ENCODE measurements around the gene FNDC8.
"Not testable (repeated sequence)": the region's sequence is repeated elsewhere in the genome, so short reads cannot be mapped to it uniquely, and the experiment has no call there.

Gene FNDC8

GRCh38 chr17:35146214-35146833 lies 24.9 kb downstream of the FNDC8 start:
- DNase-seq, result no peak

GRCh38 chr17:35147375-35147905 lies 26.0 kb downstream of the FNDC8 start, which contains the start of gene UNC45B:
TSS of gene UNC45B (plus strand) at chr17:35147817. CDS start at chr17:35148264, 447 bp downstream.
- no peak for DNase-seq

DNA sequence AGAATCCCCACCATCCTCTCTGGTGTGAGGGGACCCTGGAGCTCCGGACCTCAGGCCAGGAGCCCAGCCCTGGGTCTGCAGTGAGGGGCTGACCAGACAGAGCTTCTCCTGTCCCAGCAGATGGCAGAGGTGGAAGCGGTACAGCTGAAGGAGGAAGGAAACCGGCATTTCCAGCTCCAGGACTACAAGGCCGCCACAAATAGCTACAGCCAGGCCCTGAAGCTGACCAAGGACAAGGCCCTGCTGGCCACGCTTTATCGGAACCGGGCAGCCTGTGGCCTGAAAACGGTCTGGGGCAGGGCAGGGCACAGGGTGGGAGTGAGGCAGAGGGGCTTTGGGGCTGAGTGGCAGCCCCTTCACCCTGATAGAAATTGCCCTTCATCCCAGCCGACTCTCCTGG lies 26.7 kb downstream of the FNDC8 start:
- no peak for DNase-seq

DNA sequence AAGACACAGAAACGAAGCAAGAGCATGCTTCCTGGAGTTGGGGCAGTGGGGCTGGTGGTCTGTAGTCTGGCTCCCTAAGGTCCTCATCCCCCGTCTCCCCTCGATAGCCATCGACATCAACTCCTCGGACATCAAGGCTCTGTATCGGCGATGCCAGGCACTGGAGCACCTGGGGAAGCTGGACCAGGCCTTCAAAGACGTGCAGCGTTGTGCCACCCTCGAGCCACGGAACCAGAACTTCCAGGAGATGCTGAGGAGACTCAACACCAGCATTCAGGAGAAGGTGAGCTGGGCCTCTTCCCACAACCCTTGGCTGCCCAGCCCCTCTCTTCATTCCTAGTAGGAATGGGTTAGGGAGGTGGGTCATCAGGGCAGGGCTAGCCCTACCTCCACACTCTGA lies 28.5 kb downstream of the FNDC8 start:
- no peak for DNase-seq

DNA sequence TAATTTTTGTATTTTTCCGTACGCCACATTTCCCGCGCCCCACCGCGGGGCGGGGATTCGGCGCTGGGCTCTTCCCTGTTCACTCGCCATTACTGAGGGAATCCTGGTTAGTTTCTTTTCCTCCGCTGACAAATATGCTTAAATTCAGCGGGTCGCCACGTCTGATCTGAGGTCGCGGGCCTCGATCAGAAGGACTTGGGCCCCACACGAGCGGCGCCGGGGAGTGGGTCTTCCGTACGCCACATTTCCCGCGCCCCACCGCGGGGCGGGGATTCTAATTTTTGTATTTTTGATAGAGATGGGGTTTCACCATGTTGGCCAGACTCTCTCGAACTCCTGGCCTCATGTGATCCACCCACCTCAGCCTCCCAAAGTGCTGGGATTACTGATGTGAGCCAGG lies 29.7 kb downstream of the FNDC8 start:
- not testable (repeated sequence) for DNase-seq

DNA sequence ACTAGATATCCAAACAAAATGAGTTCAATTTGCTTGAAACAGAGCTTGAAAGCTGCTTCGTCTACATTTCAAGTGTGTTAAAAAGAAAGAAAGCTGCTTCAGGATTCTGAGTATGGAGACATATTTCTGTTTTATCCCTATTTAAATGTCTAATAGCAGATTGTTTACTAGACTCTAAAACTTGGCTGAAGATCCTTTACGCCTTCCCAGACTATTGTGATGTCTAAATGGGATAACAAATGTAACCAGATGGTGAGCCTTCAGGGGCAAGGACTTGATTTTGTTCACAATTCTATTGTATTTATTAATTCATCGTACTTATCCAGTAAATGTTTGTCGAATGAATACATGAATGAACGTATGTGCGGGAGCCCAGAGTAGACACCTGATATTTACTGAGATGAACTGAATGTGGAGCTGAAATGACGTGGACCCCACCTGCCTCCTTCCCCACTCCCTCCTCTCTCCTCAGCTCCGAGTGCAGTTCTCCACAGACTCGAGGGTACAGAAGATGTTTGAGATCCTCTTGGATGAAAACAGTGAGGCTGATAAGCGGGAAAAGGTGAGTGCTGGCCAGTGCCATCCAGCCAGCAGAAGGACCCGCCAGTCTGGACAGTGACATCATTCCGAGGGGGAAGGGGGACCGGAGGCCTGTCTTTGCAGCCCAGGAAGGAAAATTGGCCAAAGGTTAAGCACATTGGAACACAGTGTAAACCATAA lies 31.2 kb downstream of the FNDC8 start:
- DNase-seq, result no peak

DNA sequence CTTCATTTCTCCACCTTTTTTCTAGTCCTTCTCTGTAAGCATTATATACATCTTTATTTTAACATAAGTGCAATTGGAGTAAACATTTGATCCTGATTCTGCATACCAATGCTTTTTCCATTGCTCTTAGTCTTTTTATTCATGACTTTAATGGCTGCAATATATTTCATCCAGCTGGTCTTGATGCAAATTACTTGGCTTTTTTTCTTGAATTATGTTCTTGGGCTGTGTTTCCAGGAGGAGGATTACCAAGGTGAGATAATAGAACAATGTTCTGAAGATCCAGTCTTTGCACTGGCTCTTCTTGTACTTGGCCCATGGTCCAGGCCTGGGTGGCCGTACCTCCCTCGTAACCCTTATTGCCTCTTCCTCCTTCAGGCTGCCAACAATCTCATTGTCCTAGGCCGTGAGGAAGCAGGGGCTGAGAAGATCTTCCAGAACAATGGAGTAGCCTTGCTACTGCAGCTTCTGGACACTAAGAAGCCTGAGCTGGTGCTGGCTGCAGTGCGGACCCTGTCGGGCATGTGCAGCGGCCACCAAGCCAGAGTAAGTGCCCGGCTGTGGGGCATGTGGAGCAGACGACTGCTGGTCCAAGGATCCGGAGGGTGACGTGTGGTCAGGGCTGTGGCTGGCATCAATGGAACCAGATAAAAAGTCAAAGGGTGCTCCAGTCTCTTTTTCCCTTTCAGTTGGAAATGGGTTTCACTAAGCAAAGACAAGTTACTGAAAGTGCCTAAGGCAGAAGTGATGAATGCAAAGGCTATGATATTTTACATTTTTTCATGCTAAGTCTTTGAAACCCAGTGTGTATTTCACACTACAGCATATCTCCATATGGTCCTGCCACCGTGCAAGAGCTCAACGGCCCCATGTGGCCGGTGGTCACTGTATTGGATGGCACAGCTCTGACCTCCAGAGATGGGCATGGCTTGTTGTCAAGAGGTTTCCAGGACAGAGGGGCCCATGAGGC lies 33.1 kb downstream of the FNDC8 start:
- no peak for DNase-seq

DNA sequence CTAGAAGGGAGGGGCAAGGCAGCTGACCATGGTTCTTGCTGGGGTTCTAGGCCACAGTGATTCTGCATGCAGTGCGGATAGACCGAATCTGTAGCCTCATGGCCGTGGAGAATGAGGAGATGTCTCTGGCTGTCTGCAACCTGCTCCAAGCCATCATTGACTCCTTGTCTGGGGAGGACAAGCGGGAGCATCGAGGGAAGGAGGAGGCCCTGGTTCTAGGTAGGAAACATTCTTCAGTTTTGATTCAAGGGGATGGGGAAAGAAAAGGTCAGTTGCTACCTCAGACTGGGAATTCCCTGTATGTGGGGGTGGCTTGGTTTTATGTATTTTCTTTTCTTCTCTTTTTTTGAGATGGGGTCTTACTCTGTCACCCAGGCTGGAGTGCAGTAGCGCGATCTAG lies 33.8 kb downstream of the FNDC8 start:
- DNase-seq, result no peak

DNA sequence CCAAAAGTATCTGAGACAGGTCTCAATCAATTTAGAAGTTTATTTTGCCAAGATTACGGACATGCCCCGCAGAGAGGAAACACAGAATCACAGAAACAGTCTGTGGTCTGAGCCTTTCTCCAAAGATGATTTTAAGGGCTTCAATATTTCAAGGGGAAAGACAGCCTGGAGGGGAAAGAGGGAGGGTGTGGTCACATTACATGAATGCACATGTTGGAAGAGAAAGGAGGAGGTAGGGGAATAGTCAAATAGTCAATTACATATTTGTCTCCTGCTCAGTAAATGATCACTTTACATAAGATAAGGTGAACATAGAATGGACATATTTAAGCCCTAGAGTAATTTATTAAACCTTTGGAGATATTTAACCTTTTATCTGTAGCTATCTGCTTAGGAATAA lies 38.5 kb downstream of the FNDC8 start:
- no peak for DNase-seq

- no peak for DNase-seq
Observed at GRCh38 chr17:35160354-35161201, 39.2 kb downstream of the FNDC8 start.

GRCh38 chr17:35161281-35161761 lies 39.9 kb downstream of the FNDC8 start:
- DNase-seq, result no peak

DNA sequence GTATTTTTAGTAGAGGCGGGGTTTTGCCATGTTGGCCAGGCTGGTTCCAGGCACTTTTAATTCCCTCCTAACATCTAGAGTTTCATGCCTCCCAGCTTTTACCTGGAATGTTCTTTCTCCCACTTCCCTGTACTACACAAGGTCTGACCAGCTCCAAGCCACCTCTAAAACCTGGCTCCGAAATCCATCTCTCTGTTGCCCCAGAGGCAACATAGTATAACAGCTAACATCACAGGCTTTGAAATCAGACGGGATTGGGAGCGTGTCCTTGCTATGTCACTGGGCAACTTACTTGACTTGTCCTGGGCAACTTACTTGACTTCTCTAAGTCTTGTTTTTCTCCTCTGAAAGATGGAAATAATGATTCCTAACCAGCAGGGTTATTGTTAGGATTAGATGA lies 41.3 kb downstream of the FNDC8 start:
- no peak for DNase-seq

DNA sequence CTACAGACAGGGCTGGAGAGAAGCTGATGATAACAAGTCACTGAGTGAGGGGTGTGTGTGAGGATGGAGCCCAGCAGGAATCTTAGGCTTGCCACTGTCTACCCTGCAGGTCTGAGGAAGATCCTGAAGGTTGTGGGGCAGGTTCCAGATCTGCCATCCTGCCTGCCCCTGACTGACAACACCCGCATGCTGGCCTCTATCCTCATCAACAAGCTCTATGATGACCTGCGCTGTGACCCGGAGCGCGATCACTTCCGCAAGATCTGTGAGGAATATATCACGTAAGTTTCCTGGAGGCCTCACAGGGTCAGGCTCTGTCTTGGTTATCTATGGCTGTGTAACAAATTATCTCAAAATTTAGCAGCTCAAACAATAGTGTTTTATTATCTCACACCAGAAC lies 42.5 kb downstream of the FNDC8 start:
- no peak for DNase-seq

- DNase-seq, result no peak
Observed at GRCh38 chr17:35164716-35165115, 43.3 kb downstream of the FNDC8 start.

DNA sequence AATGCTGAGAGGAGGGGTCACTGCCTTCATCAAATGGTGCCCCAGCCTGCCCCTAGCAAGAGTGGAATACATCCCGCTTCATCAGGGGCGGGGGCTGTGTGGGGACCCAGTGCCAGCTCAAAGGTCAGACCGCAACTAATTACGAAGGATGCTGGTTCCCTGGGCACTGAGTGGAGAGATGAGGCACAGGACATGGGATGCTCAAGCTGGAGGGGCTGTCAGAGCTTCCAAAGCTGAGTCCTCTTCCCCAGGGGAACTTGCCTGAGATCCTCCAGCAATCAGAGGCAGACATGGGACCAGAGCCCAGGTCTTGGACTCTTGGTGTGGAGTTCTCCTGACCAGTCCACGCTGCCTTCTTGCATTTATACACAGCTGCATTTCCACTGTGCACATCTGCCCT lies 45.1 kb downstream of the FNDC8 start:
- DNase-seq, result no peak

- no peak for DNase-seq
Observed at GRCh38 chr17:35167046-35167445, 45.6 kb downstream of the FNDC8 start.

- DNase-seq, result no peak
Observed at GRCh38 chr17:35167666-35168065, 46.3 kb downstream of the FNDC8 start.

GRCh38 chr17:35169835-35170363 lies 48.5 kb downstream of the FNDC8 start:
- no peak for DNase-seq

GRCh38 chr17:35170968-35171771 lies 49.8 kb downstream of the FNDC8 start:
- DNase-seq, result no peak

GRCh38 chr17:35171834-35172233 lies 50.4 kb downstream of the FNDC8 start:
- DNase-seq, result no peak

DNA sequence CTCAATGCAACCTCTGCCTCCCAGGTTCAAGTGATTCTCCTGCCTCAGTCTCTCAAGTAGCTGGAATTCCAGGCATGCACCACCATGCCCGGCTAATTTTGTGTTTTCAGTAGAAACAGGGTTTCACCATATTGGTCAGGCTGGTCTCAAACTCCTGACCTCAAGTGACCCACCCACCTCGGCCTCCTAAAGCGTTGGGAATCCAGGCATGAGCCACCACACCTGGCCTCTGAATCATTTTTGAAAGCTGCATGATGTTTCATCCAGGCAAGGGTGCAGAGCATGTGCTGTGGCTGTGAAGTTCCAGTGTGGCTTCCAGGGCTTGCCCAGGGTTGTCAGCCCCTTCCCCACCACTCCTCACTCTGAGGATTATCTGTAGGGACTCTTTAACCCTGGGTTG lies 50.9 kb downstream of the FNDC8 start:
- DNase-seq, result not testable (repeated sequence)
